Measurements from ENCODE around the gene VGF. TPM values are rescaled to one million over a fixed set of nuclear protein-coding genes. Genes with fewer than 3 reads are reported as not detected.

The VGF gene
- total RNA-seq, 2 experiments from 2014 or later, result 1.5 TPM; not detected in 1

DNA sequence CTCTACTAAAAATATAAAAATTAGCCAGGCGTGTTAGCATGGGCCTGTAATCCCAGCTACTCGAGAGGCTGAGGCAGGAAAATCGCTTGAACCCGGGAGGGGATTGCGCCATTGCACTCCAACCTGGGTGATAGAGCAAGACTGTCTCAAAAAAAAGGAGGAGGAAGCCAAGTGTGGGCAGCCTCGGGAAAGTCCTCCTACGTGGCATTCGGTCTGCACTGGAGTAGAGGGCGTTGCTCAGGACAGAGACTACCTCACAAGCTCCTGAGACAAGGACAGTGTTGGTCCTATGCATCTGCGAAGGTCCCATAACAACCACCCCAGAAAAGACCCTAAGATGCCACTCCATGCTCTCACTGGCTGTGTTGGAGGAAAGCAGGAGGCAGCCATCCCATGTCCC lies 48.5 kb downstream of the VGF start:
- BruUV-seq (replicated peaks), result no TSS peak
- Histone ChIP-seq H3K9me2 (ENCODE audit: insufficient read depth, low read length) (no peaks in the 10 kb centered on the region), H2AFZ (ENCODE audit: low read length) (no peak overlapping the region), H4K20me1 (ENCODE audit: insufficient read depth, low read length) (no peaks in the 10 kb centered on the region), H3K4me3 (ENCODE audit: low read depth, low read length, poor library complexity, severe bottlenecking) (no peak overlapping the region), H3K9me3 (ENCODE audit: low read length) (no peaks in the 10 kb centered on the region), H3K4me2 (ENCODE audit: low read length) (no peak overlapping the region), H3K79me2 (ENCODE audit: insufficient read depth, low read depth, low read length) (no peaks in the 10 kb centered on the region), H3K36me3 (ENCODE audit: insufficient read depth, low read length) (no peaks in the 10 kb centered on the region), H3K27ac (ENCODE audit: low read depth, low read length, poor library complexity, severe bottlenecking) (no peak overlapping the region), H3K4me1 (ENCODE audit: insufficient read depth, low read length, poor library complexity, severe bottlenecking) (no peaks in the 10 kb centered on the region)
- DNase-seq (ENCODE audit: low spot score), result no peak
- intact Hi-C loops (cut with micrococcal nuclease; ENCODE audit: unreplicated experiment), result no loop called here
- ChIA-PET POLR2A (interaction anchor here (0.5 kb wide), 1 partner anchor 400 kb away, joined by 3 read pairs; no protein-coding TSS in a partner anchor), CTCF (ENCODE audit: unreplicated experiment) (no interaction called here)
- TF ChIP-seq, protein P1, sequence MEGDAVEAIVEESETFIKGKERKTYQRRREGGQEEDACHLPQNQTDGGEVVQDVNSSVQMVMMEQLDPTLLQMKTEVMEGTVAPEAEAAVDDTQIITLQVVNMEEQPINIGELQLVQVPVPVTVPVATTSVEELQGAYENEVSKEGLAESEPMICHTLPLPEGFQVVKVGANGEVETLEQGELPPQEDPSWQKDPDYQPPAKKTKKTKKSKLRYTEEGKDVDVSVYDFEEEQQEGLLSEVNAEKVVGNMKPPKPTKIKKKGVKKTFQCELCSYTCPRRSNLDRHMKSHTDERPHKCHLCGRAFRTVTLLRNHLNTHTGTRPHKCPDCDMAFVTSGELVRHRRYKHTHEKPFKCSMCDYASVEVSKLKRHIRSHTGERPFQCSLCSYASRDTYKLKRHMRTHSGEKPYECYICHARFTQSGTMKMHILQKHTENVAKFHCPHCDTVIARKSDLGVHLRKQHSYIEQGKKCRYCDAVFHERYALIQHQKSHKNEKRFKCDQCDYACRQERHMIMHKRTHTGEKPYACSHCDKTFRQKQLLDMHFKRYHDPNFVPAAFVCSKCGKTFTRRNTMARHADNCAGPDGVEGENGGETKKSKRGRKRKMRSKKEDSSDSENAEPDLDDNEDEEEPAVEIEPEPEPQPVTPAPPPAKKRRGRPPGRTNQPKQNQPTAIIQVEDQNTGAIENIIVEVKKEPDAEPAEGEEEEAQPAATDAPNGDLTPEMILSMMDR (conservative IDR thresholded peaks at IDR 0.05; ENCODE audit: low read length), result no peak
- no peak for TF ChIP-seq EZH2phosphoT487 (IDR thresholded peaks at IDR 0.05; ENCODE audit: borderline replicate concordance, low read depth, low read length)

DNA sequence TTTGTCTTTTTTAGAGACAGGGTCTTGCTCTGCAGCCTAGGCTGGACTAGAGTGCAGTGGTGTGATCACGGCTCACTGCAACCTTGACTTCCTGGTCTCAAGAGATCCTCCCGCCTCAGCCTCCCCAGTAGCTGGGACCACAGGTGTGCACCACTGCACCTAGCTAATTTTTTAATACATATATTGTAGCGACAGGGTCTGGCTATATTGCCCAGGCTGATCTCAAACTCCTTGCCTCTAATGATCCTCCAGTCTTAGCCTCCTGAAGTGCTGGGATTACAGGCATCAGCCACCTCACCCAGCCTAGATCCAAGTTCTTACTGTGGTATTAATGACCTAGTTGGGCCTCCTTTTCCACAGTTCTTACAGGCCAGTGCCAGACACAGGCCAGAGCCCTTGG lies 50.2 kb downstream of the VGF start:
- DNase-seq (ENCODE audit: low spot score), result no peak
- Histone ChIP-seq H3K27ac (ENCODE audit: low read depth, low read length, poor library complexity, severe bottlenecking) (no peak overlapping the region), H3K4me3 (ENCODE audit: low read depth, low read length, poor library complexity, severe bottlenecking) (no peak overlapping the region), H3K4me2 (ENCODE audit: low read length) (no peak overlapping the region), H3K79me2 (ENCODE audit: insufficient read depth, low read depth, low read length) (no peaks in the 10 kb centered on the region), H3K36me3 (ENCODE audit: insufficient read depth, low read length) (no peaks in the 10 kb centered on the region), H3K9me3 (ENCODE audit: low read length) (no peaks in the 10 kb centered on the region), H2AFZ (ENCODE audit: low read length) (no peak overlapping the region), H3K9me2 (ENCODE audit: insufficient read depth, low read length) (no peaks in the 10 kb centered on the region), H4K20me1 (ENCODE audit: insufficient read depth, low read length) (no peaks in the 10 kb centered on the region), H3K4me1 (ENCODE audit: insufficient read depth, low read length, poor library complexity, severe bottlenecking) (no peaks in the 10 kb centered on the region)
- ChIA-PET CTCF (ENCODE audit: unreplicated experiment) (no interaction called here), POLR2A (no interaction called here)
- no TSS peak for BruUV-seq (replicated peaks)
- intact Hi-C loops (cut with micrococcal nuclease; ENCODE audit: unreplicated experiment), result no loop called here
- TF ChIP-seq, protein P1 (conservative IDR thresholded peaks at IDR 0.05; ENCODE audit: low read length), result no peak
- no peak for TF ChIP-seq EZH2phosphoT487 (IDR thresholded peaks at IDR 0.05; ENCODE audit: borderline replicate concordance, low read depth, low read length)

DNA sequence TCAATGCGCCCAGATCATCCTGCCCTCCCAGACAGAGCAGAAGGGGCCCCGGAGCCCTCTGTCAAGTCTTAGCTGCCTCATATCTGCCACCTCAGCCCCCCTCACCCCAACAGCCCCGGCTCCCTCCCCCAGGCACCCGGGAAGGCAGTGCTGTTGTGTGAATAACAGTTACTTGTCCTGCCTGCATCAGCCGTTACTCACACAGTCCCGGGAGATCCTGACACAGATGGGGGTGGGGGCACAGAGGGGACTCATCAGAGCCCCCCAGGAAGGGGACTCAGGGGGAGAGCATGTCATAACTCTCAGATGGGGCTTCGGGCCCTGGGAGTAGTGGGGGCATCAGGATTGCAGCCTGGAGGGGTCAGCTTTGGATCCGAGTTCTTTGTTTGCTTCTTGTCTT lies 50.9 kb downstream of the VGF start:
- BruUV-seq (replicated peaks), result no TSS peak
- H3K4me3 ChIP-seq (ENCODE audit: low read depth, low read length, poor library complexity, severe bottlenecking), result no peak overlapping the region
- H3K9me3 ChIP-seq (ENCODE audit: low read length), result no peaks in the 10 kb centered on the region
- H3K9me2 ChIP-seq (ENCODE audit: insufficient read depth, low read length), result no peaks in the 10 kb centered on the region
- TF ChIP-seq, protein P1 (conservative IDR thresholded peaks at IDR 0.05; ENCODE audit: low read length), result no peak
- TF ChIP-seq EZH2phosphoT487 (IDR thresholded peaks at IDR 0.05; ENCODE audit: borderline replicate concordance, low read depth, low read length), result no peak
- no peak overlapping the region for H2AFZ ChIP-seq (ENCODE audit: low read length)
- POLR2A ChIA-PET, result no interaction called here
- no peak overlapping the region for H3K27ac ChIP-seq (ENCODE audit: low read depth, low read length, poor library complexity, severe bottlenecking)
- CTCF ChIA-PET (ENCODE audit: unreplicated experiment), result no interaction called here
- intact Hi-C loops (cut with micrococcal nuclease; ENCODE audit: unreplicated experiment), result no loop called here
- no peaks in the 10 kb centered on the region for H4K20me1 ChIP-seq (ENCODE audit: insufficient read depth, low read length)
- H3K36me3 ChIP-seq (ENCODE audit: insufficient read depth, low read length), result no peaks in the 10 kb centered on the region
- no peak for DNase-seq (ENCODE audit: low spot score)
- no peaks in the 10 kb centered on the region for H3K4me1 ChIP-seq (ENCODE audit: insufficient read depth, low read length, poor library complexity, severe bottlenecking)
- H3K79me2 ChIP-seq (ENCODE audit: insufficient read depth, low read depth, low read length), result no peaks in the 10 kb centered on the region
- H3K4me2 ChIP-seq (ENCODE audit: low read length), result no peak overlapping the region

All from OCI-LY7 (cell line).